Stimulated activated CD4-positive, alpha-beta T cell treated with anti-CD3 and anti-CD28 coated beads, Interleukin-1b, Interleukin-23, amount 100 ng/mL, for 4 hours (primary cell): ENCODE results near the gene DENND2D.

ENCODE experiments used
- DNase-seq, 2 donors: peaks; one replicate each; pipeline ENCODE4 v3.0.0-alpha.2; 2020; ENCODE audit warnings: low read depth in 2 of 2

The DENND2D gene

GRCh38 chr1:111202707-111203623 is 2.5 kb upstream of the DENND2D start:
- no peak for DNase-seq

- no peak for DNase-seq
Observed at GRCh38 chr1:111202366-111202706, 1.9 kb upstream of the DENND2D start.

DNA sequence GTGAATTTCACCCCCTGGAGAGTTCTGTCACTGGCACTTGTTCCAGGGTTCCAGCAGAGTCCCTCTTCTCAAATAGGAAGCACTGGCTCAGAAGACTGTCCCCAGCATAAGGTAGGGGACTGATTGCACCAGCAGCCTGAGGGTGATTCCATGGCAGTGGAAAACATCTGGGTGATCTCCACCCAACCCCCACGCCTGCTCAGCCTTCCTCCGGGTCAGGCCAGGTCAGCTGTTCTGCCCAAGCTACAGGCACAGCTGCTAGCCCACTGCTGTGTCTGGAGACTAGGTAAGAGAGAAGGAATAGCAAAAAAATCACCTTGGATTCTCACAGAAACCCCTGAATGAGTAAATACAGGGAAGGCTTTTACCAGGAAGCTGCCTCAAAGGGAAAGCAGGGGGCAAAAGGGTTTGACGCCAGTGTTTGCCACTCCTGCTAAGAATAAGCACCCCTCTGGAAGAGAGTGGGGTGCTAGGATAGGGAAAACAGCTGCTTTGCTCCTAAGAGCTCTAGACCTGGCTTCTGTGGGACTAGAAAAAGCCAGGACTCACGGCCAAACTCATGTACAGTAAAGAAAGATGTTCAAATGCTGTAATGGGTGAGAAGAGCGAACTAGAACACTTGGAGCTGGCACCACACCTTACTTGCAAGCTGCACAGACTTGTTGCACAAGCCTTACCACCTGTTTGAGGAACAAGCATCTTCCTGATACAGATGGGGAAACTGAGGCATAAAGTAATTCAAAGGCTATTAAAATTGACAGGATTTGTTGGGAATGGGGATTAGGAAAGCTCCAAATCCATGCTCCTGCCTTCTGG is 1.0 kb upstream of the DENND2D start:
- DNase-seq: no peak

GRCh38 chr1:111200802-111201161 is 336 bp upstream of the DENND2D start:
- DNase-seq: no peak

GRCh38 chr1:111199329-111199728 is 1.1 kb downstream of the DENND2D start:
- no peak for DNase-seq

DNA sequence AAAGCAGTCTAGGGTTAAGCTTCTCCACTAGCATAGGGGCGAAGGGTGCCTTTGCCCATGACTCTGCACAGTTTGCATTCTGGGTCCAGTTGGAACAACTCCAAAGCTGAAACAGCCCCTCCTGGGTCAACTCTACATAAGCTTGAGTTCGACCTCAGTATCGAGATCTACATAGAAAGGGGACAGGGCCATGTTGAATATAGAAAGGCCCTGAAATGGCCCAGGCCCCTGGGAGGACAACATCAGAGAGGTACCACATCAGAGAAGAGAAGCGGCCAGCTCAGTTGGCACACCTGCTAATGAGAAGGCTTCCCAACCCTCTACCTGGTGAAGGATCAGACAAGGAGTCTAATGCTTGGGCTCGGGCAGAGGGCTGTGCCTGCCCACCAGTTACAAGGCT is 1.6 kb downstream of the DENND2D start:
- no peak for DNase-seq

DNA sequence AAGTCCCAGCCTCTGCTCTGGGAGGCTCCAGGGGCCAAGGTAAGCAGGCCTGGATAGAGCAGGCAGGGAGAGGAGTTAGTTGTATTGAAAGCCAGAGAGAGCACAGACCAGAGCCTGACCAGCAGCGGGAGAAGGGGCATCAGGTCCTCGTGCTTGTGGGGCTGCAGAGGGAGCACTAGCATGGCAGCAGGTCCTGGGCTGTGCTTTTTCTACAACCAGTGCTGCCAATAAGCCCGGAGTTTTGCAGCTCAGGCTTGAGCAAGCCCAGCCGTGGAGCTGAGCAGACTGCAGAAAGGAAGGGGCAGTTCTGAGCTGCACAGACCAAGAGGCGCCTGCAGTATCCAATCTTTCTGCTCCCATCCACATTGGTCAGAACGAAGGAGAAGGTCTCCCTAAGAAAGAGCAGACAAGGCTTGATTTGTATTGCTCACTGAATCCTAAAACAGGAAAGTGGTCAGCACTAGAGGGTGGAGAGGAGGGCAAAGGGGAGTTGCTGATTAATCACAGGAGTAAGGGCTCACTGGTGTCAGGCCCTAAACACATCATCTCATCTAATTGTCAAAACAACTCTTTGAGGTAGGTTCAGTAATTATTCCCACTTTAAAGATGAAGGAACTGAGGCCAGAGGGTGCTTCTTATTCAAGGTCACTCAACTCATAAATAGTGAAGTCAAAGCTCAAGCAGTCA is 2.7 kb downstream of the DENND2D start:
- DNase-seq: peak in 1 of 2 donors; percentile 48

DNA sequence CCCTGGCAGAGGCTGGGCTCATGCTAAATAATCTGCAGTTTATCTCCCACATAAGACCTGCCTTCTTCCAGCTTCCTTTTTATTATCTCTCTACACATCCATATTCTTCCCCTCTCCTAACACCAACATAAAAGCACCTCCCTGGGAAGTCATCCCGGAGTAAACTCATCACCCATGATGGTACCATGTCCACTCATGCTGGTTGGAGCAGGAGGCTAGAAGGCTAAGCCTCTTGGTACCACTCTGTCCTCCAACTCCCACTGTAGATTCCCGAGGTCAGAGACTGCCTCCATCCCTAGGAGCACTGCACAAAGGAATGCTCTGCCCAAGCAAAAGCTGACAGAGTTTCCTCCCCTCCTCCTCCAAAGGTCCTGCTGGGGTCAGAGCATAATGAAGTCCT is 4.2 kb downstream of the DENND2D start:
- no peak for DNase-seq

DNA sequence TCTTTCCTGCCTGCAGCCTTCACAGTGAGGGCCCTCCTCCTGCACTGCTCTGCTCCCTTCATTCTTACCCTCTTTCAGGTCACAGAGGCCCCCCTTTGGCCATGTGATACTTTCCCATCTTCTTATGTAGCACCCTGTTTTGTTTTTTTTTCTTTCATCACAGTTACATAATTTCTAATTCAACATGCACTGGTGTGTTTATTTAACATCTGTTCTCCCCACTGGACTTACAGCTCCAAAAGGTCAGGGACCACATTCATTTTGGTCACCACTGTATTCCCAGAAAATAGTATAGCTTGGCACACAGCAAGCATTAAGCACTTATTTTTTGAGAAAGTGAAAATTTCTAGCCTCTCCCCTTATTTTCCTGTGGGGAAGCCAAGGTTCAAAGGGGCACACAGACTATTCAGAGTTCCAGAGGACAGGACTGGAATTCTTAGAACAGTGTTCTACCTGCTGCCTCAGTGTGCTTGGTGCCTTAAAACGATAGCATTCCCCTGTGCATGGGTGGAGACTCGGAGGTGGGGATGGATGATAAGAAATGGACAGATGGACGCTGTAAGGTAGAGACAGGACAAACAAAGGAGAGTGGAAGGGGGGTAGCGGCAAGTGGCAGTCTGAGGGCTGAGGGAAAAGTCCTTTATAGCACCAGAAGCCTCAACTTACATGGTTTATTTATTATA is 5.3 kb downstream of the DENND2D start:
- DNase-seq: no peak

DNA sequence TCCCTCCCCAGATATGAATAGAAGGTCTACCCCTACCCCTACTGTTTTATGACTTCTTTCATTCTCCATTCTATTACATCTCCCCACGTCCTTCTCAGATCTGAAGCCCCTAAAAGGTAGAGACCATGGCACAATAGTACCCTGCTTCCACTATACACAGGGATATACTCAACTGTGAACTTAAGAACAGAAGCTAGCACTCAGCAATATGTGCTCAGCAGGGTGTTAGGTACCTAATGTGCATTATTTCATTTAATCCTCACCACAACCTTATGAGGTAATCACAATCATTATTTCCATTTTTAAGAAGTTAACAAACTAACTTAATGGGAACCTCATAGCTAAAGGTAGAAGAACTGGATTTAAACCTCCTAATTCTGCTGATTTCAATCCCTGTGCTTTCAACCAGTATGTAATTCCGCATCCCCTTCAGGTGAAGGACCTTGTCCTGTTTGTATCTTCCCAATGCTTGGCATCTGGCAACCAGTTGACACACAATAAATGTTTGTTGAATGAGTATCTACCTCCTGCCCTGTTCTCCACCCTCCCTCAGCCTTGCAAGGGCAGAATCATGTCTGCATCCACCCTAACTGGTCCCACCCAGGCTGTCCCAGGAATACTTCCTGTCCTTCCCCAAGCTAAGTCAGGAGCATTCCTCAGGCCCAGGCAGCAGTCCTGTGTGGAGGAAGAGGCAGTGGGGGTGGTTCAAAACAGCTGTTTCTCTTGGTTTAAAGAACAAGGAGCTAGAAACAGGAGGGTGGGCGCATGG is 6.5 kb downstream of the DENND2D start:
- no peak for DNase-seq

DNA sequence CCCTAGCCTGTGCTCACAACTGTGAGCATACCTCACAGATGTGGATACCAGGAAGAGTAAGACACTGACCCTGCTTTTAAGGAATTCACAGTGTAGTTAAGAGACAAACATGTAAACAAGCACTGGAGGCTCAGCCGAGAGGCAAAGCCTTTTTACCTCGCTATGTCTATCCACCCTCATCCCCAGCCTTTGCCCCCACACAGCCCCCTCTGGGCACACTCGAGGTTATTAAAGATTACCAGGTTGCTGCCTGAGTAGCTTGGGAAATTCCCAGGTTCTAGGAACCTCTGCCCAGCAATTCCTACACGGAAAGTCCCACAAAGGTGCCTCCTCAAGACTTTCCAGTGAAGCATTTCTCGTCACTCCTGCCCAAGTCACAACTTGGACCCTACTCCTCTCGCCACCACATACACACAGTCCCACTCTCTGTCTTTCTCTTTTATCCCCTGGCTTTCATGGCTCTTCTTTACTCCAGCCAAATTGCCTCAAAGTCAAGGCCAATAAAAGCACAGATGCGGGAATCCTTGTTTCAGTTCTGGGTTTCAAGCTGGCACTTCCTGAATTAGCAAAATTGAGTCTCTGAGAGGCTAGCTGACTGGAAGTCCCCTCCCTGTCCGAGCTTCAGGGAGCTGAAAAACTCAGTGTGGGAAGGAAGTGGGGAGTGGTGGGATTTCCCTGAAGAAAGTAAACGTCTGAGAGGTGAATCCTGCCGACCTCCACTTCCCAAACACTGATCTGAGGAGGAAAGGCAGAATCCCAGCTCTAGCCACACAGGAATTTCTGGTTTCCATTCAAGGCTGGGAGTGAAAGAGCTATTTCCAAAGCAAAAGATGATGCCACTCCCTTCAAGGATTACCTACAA is 7.6 kb downstream of the DENND2D start:
- no peak for DNase-seq

GRCh38 chr1:111192074-111192473 is 8.4 kb downstream of the DENND2D start:
- no peak for DNase-seq

DNA sequence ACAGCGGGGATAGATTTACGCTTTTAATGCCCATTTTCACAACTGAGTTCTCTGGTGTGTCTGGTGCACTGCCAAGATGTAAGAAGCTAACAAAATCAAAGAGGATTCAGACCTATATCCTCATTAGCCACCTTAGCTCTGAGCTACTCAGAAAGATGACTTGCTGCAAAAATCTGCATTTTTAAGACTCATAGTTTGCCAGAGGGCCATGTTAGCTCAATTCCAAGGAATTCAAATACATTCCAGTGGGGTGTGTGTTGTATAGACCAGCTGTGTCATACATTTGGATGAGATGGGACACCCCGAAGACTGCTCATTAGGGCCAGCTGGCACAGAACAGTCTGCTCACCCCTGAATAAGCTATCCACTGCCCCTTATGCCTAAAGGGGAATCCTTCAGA is 8.9 kb downstream of the DENND2D start:
- no peak for DNase-seq

- DNase-seq: no peak
Observed at GRCh38 chr1:111190931-111191451, 9.5 kb downstream of the DENND2D start.

DNA sequence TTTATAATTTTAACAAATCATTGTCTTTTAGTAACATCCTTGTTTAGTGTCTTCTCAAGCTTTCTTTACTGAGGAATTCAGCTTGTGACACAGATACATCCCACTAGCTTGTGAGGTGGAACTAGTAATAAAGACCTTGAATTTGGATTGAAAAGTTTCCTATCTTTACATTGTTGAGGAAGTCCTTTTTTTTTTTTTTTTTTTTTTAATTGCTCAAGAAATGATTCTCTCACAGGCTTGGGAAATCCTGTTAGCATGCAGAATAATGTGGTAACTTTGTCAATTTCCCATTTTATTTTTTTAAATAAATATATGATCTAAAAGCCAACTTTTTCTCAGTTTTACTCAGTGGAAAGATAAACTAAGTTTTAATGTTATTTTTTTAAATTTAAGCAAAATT is 15.8 kb downstream of the DENND2D start:
- no peak for DNase-seq

DNA sequence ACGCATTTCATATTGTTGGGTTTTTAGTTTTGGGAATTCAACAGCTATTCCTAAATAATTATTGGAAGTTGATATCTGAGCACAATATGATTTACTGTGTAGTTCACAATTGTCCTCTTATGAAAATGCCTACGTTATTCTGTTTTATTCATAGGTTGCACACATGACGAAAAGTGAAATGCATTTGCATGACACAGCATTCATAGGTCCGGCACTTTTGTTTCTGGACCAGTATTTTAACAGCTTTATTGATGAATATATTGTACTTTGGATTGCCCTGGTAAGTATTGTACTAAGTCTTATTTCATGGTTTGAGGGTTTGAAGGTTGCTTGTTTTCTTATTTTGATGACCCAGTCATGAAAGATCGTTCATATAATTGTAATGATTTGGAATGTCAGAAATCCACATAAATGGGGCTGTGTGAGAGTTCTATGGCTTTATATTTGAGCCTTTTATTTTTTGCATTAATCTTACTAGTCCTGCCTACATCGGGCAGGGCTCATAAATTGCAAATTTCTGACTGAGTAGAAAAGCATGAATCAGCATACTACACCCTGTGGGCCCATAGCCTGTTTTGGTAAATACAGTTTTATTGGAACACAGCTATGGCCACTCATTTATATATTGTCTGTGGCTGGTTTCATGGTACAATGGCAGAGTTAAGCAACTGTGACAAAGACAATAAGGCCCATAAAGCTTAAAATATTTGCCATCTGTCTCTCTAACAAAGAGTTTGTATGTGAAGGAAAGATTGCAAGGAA is 17.0 kb downstream of the DENND2D start:
- DNase-seq: no peak

- DNase-seq: no peak
Observed at GRCh38 chr1:111182052-111182451, 18.4 kb downstream of the DENND2D start.

GRCh38 chr1:111179968-111180533 is 20.4 kb downstream of the DENND2D start:
- no peak for DNase-seq

GRCh38 chr1:111176678-111177077 is 23.8 kb downstream of the DENND2D start:
- DNase-seq: no peak
